ENCODE results near the gene IYD.

IYD gene, protein sequence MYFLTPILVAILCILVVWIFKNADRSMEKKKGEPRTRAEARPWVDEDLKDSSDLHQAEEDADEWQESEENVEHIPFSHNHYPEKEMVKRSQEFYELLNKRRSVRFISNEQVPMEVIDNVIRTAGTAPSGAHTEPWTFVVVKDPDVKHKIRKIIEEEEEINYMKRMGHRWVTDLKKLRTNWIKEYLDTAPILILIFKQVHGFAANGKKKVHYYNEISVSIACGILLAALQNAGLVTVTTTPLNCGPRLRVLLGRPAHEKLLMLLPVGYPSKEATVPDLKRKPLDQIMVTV

DNA sequence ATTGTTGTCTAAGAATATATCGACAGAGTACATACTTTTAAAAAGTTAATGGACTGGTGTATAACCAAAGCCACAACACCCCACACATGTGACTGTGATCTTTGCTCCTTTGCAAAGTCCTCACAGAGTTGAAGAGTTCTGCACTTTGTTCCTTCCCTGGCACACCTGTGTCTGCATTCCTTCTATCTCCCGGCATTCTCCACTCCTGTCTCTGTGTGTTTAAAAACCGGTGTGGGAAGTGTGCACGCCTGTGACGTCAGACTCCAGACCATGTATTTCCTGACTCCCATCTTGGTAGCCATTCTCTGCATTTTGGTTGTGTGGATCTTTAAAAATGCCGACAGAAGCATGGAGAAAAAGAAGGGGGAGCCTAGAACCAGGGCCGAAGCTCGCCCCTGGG, at the start of gene IYD:
Gene IYD, plus strand, starts transcription at position 251 of the 400 bp plus-strand sequence. Its CDS starts 20 bp downstream, at position 271.
- TF ChIP-seq, protein P1, sequence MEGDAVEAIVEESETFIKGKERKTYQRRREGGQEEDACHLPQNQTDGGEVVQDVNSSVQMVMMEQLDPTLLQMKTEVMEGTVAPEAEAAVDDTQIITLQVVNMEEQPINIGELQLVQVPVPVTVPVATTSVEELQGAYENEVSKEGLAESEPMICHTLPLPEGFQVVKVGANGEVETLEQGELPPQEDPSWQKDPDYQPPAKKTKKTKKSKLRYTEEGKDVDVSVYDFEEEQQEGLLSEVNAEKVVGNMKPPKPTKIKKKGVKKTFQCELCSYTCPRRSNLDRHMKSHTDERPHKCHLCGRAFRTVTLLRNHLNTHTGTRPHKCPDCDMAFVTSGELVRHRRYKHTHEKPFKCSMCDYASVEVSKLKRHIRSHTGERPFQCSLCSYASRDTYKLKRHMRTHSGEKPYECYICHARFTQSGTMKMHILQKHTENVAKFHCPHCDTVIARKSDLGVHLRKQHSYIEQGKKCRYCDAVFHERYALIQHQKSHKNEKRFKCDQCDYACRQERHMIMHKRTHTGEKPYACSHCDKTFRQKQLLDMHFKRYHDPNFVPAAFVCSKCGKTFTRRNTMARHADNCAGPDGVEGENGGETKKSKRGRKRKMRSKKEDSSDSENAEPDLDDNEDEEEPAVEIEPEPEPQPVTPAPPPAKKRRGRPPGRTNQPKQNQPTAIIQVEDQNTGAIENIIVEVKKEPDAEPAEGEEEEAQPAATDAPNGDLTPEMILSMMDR (IDR thresholded peaks at IDR 0.05; ENCODE audit: extremely low read depth, missing control alignments) = no peak
- no peak for DNase-seq (ENCODE audit: low spot score)

DNA sequence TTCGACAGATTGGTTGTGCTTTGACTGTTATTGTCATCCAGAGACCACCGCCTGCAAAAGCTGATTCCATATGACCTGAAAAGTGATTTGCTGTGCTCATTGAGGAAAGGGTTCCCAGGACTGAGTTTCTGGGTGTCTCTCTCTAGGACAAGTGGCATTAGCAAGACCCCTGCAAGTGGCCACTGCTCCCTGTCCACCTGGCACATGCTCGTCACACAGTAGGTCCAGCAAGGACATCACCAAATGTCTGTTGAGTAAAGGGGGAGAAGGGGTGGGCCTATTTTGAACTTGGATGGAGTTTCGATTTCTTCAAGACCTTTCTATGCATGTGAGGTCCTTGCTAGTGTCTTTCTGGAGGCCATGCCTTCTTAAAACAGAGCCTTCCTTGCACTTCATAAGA, 48.9 kb upstream of the IYD start:
- DNase-seq (ENCODE audit: low spot score) = no peak
- TF ChIP-seq, protein P1 (IDR thresholded peaks at IDR 0.05; ENCODE audit: extremely low read depth, missing control alignments) = no peak

DNA sequence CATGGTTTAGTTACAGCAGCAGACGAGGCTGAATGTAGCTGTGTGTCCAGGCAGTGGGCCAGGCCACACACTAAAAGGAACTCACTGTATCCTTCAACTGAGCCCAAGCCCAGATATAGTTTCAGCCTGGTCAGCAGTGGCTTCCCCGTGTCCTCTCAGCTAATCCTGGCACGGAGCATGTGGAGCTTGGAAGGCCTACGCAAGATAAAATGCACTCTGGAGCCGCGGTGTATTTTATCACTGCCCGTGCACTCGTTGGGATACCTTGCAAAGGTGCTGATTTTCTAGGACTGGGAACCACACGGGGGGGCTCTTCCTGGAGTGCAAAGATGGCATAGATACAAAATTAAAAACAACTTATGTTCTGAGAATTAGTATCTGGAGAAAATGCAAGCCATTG, 48.4 kb upstream of the IYD start:
- DNase-seq (ENCODE audit: low spot score) = no peak

DNA sequence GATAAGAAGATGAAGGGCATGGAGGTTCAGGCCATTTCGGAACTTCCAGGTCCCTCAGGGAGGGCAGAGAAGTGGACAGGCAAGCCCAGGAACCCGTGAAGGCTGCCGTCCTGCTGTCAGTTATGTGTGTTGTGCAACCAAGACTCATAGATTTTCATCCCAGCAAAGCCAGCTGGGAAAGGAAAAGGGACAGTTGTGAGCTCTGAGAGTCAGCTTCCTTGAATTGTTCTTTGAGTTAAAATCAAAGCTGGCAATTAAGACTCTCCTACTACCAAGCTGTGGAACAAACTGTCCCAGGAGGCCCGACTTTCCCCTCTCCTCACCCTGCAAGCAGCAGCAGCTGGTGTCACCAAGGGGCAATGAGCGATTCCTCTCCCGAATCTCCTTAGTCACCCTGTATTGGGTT, 46.3 kb upstream of the IYD start:
- TF ChIP-seq, protein P1 (IDR thresholded peaks at IDR 0.05; ENCODE audit: extremely low read depth, missing control alignments) = no peak

More for the DNA sequence above, 48.4 kb upstream of the IYD start:
- TF ChIP-seq, protein P1 (IDR thresholded peaks at IDR 0.05; ENCODE audit: extremely low read depth, missing control alignments) = no peak

DNA sequence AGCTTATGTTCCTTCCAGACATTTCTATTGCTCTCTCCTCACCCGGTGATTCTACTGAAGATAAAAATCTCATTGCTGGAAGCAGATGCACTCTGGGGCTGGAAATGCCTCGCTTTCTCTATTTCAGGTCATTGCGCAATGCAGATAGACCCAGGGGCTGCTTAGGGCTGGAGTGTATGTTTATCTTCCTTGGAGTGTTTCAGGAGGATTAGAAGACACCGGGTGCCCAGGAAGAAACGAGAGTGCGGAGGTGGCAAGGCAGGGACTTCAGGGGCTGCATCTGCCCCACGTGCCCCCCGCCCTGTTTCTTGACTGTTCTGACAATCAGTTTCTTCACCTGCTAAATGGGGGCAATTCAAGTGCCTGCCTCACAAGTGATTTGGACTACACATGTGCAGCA, 45.6 kb upstream of the IYD start:
- TF ChIP-seq, protein P1 (IDR thresholded peaks at IDR 0.05; ENCODE audit: extremely low read depth, missing control alignments) = no peak
- DNase-seq (ENCODE audit: low spot score) = no peak

More for the DNA sequence above, 46.3 kb upstream of the IYD start:
- no peak for DNase-seq (ENCODE audit: low spot score)

DNA sequence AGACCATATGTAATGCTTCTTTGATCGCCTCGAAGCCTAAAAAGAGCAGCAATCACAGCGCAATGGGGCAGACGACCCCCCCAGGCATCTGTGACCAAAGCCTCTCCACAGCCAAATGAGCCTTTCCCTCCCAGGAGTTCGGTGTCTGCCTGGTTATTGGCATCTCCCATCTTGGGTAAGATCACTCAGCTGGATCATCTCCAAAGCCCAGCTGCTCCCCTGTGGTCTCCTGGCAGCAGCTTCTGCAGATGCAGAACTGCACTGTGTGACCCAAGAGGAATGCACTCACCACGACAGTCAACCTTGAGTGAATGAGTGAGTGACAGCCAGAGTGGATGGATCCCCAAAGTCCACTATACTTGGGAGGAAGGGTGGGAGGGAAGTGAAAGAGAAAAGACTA, 44.8 kb upstream of the IYD start:
- TF ChIP-seq, protein P1 (IDR thresholded peaks at IDR 0.05; ENCODE audit: extremely low read depth, missing control alignments) = no peak

DNA sequence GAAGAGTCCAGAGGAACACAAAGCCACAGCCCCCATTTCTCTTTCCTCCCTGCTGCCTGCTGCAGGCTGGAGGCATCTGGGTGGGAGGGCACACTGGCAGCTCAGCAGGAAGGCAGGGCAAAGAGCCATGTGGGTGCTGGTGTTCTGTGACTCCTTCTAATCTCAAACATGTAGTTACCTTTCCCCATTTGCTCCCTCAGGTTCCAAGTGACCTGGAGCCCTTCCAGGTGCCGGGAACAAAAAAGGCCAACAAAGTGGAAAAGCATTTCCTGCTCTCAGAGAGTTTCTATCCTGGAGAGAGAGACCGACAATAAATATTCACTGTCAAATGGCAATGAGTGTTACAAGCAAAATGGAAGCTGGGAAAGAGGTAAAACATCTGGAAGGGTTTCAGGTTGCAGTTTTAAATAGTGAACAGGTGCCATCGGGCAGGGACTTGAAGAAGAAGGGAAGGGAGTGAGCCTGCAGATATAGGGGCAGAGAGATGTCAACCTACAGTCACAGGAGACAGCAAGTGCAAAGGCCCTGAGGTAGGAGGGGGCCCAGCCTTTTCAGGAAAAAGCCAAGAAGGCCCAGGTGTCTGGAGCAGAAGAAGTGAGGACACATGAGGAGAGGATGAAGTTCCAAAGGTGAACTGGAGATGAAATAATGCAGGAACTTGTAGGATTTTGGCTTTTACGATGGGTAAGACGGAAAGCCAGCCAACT, 43.6 kb upstream of the IYD start:
- DNase-seq (ENCODE audit: low spot score) = no peak
- TF ChIP-seq, protein P1 (IDR thresholded peaks at IDR 0.05; ENCODE audit: extremely low read depth, missing control alignments) = no peak

More for the DNA sequence above, 44.8 kb upstream of the IYD start:
- no peak for DNase-seq (ENCODE audit: low spot score)
